Measurements from ENCODE around the gene ACTN1. TPM values are rescaled to one million over a fixed set of nuclear protein-coding genes. Genes with fewer than 3 reads are reported as not detected.
A peak's percentile ranks its signal among the peaks of the same experiment; 100 is the strongest.

Gene ACTN1
- total and polyA plus RNA-seq, 3 donors from 2014 or later = 51.0 to 82.3 (median 69.5) TPM

GRCh38 chr14:68968721-68969120, 10.4 kb downstream of the ACTN1 start:
- 81 to 82% methylated on average over 3 to 4 of the region's 4 CpGs for WGBS, 2 donors
- Histone ChIP-seq H3K4me1 (peaks cover 51% of the 10 kb centered on the region), H3K36me3 (ENCODE audit: low read depth, missing control alignments) (no peaks in the 10 kb centered on the region), H3K9me3 (no peaks in the 10 kb centered on the region), H3K27me3 (no peaks in the 10 kb centered on the region), H3K4me3 (no peak overlapping the region), H3K27ac (peak overlapping the region in 1 of 2 donors; percentile 23)
- DNase-seq = no peak
- intact Hi-C loops (cut with DNase I; ENCODE audit: low total_unique reads) = no loop called here
- TF ChIP-seq POLR2A (IDR thresholded peaks at IDR 0.05) = no peak
- TF ChIP-seq CTCF (IDR thresholded peaks at IDR 0.05) = no peak

- WGBS, 2 donors = 91 to 98% methylated on average over 5 to 8 of the region's 8 CpGs
These were observed 11.1 kb downstream of the ACTN1 start for GRCh38 chr14:68968051-68968450.

GRCh38 chr14:68967459-68967940, 11.6 kb downstream of the ACTN1 start:
- peaks cover 51% of the 10 kb centered on the region for H3K4me1 ChIP-seq
- H3K27ac ChIP-seq = no peak overlapping the region
- intact Hi-C loops (cut with DNase I; ENCODE audit: low total_unique reads) = no loop called here
- WGBS, 2 donors = 76 to 87% methylated on average over 3 of the region's 3 CpGs
- TF ChIP-seq POLR2A (IDR thresholded peaks at IDR 0.05) (no peak), CTCF (IDR thresholded peaks at IDR 0.05) (no peak)
- no peaks in the 10 kb centered on the region for H3K27me3 ChIP-seq
- H3K36me3 ChIP-seq (ENCODE audit: low read depth, missing control alignments) = no peaks in the 10 kb centered on the region
- no peaks in the 10 kb centered on the region for H3K9me3 ChIP-seq
- DNase-seq = no peak
- no peak overlapping the region for H3K4me3 ChIP-seq

More at GRCh38 chr14:68968051-68968450, 11.1 kb downstream of the ACTN1 start:
- Histone ChIP-seq H3K27ac (peak overlapping the region in 1 of 2 donors; percentile 23), H3K4me1 (peaks cover 51% of the 10 kb centered on the region), H3K36me3 (ENCODE audit: low read depth, missing control alignments) (no peaks in the 10 kb centered on the region), H3K27me3 (no peaks in the 10 kb centered on the region), H3K9me3 (no peaks in the 10 kb centered on the region), H3K4me3 (no peak overlapping the region)
- TF ChIP-seq CTCF (IDR thresholded peaks at IDR 0.05) (no peak), POLR2A (IDR thresholded peaks at IDR 0.05) (no peak)
- no peak for DNase-seq
- intact Hi-C loops (cut with DNase I; ENCODE audit: low total_unique reads) = no loop called here

- no peak for DNase-seq
- Histone ChIP-seq H3K27ac (no peak overlapping the region), H3K4me3 (no peak overlapping the region), H3K4me1 (peaks cover 51% of the 10 kb centered on the region), H3K36me3 (ENCODE audit: low read depth, missing control alignments) (no peaks in the 10 kb centered on the region), H3K27me3 (no peaks in the 10 kb centered on the region), H3K9me3 (no peaks in the 10 kb centered on the region)
- 57 to 62% methylated on average over 3 of the region's 3 CpGs for WGBS, 2 donors
- TF ChIP-seq CTCF (IDR thresholded peaks at IDR 0.05) (no peak), POLR2A (IDR thresholded peaks at IDR 0.05) (no peak)
- intact Hi-C loops (cut with DNase I; ENCODE audit: low total_unique reads) = no loop called here
These were observed 12.2 kb downstream of the ACTN1 start for GRCh38 chr14:68966872-68967301.

GRCh38 chr14:68965261-68965761, 13.8 kb downstream of the ACTN1 start:
- TF ChIP-seq CTCF (IDR thresholded peaks at IDR 0.05) (no peak), POLR2A (IDR thresholded peaks at IDR 0.05) (no peak)
- Histone ChIP-seq H3K36me3 (ENCODE audit: low read depth, missing control alignments) (no peaks in the 10 kb centered on the region), H3K9me3 (no peaks in the 10 kb centered on the region), H3K4me1 (peaks cover 50% of the 10 kb centered on the region), H3K27ac (no peak overlapping the region), H3K27me3 (no peaks in the 10 kb centered on the region), H3K4me3 (no peak overlapping the region)
- intact Hi-C loops (cut with DNase I; ENCODE audit: low total_unique reads) = no loop called here
- DNase-seq = no peak
